ENCODE data around the gene MAPRE3.

GRCh38 chr2:26927221-26927620 lies 43.2 kb upstream of the MAPRE3 start:
- TF ChIP-seq PATZ1 (CRISPR knock-in tag; IDR thresholded peaks at IDR 0.05; ENCODE audit: borderline replicate concordance) = no peak
- no peak for TF ChIP-seq RARB (CRISPR knock-in tag; IDR thresholded peaks at IDR 0.05)
- TF ChIP-seq TSHZ2 (CRISPR knock-in tag; IDR thresholded peaks at IDR 0.05) = no peak
- TF ChIP-seq CSDC2 (CRISPR knock-in tag; IDR thresholded peaks at IDR 0.05) = no peak
- TF ChIP-seq PPARA (CRISPR knock-in tag; IDR thresholded peaks at IDR 0.05; ENCODE audit: borderline replicate concordance) = no peak
- TF ChIP-seq ZC3H10 (CRISPR knock-in tag; IDR thresholded peaks at IDR 0.05) = no peak
- no peak for TF ChIP-seq TCF4 (CRISPR knock-in tag; IDR thresholded peaks at IDR 0.05; ENCODE audit: borderline replicate concordance)
- no peak for TF ChIP-seq ZFP30 (CRISPR knock-in tag; IDR thresholded peaks at IDR 0.05)
- no peak for TF ChIP-seq ZNF565 (CRISPR knock-in tag; conservative IDR thresholded peaks at IDR 0.05; ENCODE audit: low read depth)
- no peak for TF ChIP-seq CREB5 (CRISPR knock-in tag; IDR thresholded peaks at IDR 0.05; ENCODE audit: low read depth)
- TF ChIP-seq GLIS3 (CRISPR knock-in tag; IDR thresholded peaks at IDR 0.05) = no peak
- TF ChIP-seq ZNF70 (CRISPR knock-in tag; IDR thresholded peaks at IDR 0.05) = no peak
- no peak for TF ChIP-seq BACH2 (CRISPR knock-in tag; IDR thresholded peaks at IDR 0.05; ENCODE audit: borderline replicate concordance)

Measured in SK-N-SH treated with all-trans-retinoic acid at 6 μM for 48 hours (cell line).